Measurements from ENCODE around the gene BPIFB2. TPM values are rescaled to one million over a fixed set of nuclear protein-coding genes. Genes with fewer than 3 reads are reported as not detected.
"Not testable (repeated sequence)": the region's sequence is repeated elsewhere in the genome, so short reads cannot be mapped to it uniquely, and the experiment has no call there.

BPIFB2 gene
- total RNA-seq, 1 donor from 2014 or later, result 54.9 TPM

GRCh38 chr20:32971703-32972161 is 35.8 kb upstream of the BPIFB2 start:
- DNase-seq, result no peak

GRCh38 chr20:32972181-32973076 is 35.1 kb upstream of the BPIFB2 start:
- DNase-seq, result no peak

DNA sequence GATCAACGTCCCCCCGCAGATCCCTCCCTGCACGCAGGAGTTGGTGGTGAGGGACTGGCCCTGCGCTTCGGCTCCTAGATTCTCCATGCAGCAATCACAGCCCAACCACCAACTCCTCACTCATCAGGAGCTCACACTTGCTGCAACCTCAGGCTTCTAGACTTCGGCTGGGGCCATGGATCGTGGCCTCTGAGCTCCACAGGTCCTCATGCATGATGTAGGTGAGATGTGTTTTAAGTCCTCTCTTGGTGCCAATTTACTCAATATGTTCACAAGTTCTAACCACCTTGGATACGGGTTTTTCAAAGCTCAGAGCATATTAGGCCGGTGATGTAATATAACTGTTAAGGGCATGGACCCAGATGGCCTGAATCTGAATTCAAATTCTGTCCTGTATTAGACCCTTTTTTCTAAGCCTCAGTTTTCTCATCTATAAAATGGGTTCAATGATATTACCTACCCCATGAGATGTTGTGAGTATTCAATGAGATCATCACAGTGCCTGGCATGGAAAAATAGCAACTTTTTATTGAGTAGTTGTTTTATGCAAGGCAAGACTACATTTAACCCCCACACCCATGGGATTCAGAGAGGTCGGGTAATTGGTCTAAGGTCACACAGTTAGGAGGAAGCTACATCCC is 34.3 kb upstream of the BPIFB2 start:
- no peak for DNase-seq

DNA sequence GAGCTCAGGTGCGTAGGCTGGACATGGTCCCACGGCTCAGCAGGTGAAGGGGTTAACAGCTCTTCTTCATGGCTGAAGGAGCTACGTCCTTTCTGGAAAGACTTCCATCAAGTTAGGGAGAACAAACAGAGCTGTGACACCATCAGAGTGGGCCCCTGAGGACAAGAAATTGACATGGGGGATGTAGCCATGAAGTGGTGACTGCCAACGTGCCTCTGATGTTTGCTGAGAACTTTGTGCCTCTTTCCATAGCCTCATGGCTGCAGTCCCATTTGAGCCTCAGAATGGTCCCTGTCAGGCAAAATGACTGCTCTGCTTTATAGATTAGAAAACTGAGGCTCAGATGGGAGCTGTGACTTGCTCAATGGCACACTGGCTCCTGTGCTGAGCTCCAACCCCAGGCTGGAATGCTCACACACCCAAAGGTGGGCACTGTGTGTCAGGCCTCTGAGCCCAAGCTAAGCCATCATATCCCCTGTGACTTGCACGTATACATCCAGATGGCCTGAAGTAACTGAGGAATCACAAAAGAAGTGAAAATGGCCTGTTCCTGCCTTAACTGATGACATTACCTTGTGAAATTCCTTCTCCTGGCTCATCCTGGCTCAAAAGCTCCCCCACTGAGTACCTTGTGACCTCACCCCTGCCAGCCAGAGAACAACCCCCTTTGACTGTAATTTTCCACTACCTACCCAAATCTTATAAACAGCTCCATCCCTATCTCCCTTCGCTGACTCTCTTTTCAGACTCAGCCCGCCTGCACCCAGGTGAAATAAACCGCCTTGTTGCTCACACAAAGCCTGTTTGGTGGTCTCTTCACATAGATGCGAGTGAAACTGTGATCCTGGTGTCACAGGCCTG is 33.1 kb upstream of the BPIFB2 start:
- not testable (repeated sequence) for DNase-seq

DNA sequence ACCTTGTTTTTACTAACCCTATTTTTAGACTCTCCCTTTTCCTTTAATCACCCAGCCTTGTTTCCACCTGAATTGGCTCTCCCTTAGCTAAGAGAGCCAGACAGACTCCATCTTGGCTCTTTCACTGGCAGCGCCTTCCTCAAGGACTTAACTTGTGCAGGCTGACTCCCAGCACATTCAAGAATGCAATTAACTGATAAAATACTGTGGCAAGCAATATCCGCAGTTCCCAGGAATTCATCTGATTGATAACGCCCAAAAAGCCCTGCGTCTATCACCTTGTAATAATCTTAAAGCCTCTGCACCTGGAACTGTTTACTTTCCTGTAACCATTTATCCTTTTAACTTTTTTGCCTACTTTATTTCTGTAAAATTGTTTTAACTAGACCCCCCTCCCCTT is 32.4 kb upstream of the BPIFB2 start:
- DNase-seq, result not testable (repeated sequence)

DNA sequence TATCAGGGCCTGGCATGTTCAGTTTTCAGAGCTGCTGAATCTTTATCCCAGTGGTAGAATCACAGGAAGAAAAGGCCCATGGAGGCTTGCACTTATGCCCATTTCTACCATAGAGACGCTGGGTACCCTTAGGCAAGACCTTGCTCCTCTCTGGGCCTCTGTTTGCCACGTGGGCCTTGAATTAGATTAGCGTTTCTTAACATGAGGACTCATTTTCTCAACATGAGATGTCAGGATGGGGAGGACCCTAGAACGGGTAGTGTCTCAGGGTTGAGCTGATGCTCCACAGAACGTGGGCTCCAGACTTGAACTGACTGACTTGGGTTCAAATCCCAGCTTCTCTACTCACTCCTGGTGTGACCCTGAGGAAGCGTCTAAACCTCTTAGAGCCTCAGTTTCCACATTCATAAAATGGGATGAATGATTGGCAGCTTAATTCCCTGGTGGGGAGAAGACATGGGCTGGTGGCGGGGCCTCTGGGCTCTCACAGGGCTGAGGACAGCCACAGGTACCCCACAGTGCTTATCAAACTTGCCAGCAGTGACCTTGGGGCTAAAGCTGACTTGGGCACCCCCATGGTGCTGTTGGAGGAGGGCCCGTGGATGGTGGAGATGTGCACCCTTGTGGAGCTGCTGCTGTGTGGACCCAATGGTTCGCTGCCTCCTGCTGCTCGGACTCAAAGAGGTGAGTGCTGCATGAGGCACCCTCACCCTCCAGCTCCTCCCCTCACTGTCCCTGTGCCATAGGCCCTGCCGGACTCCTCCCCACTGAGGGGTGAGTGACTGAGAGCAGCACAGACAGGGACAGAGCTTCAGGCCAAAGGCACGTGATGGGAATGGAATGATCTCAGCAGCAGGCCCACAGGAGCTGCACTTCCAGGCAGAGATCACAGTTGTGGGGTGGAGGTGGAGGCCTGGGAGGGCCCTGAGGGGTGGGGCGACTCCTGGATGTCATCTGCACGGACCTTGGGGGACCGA is 31.5 kb upstream of the BPIFB2 start:
- DNase-seq, result no peak

DNA sequence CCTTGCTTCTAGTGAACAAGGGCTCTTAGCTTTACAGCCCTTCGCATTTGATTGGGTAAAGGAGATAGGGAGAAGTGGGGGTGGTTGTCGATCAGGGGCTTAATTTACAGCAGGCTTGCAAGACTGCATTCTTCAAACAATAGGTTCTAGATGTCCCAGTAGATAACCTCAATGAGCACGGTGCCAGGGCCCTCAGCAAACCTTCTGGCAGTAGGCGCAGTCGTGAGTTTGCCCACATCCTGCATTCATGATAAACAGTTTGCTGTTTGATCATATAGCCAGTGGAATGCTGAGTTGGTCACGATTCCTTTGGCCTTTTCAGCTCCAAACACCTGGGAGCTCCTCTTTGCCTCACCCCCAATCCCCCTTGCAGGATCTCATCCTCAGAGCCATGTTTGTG is 30.8 kb upstream of the BPIFB2 start:
- DNase-seq, result no peak

- no peak for DNase-seq
Observed at GRCh38 chr20:32977281-32978008, 30.1 kb upstream of the BPIFB2 start.

- no peak for DNase-seq
Observed at GRCh38 chr20:32978009-32978335, 29.5 kb upstream of the BPIFB2 start.

GRCh38 chr20:32979201-32979998 is 28.1 kb upstream of the BPIFB2 start:
- no peak for DNase-seq

- DNase-seq, result peak; percentile 20
Observed at GRCh38 chr20:32980131-32980941, 27.2 kb upstream of the BPIFB2 start.

DNA sequence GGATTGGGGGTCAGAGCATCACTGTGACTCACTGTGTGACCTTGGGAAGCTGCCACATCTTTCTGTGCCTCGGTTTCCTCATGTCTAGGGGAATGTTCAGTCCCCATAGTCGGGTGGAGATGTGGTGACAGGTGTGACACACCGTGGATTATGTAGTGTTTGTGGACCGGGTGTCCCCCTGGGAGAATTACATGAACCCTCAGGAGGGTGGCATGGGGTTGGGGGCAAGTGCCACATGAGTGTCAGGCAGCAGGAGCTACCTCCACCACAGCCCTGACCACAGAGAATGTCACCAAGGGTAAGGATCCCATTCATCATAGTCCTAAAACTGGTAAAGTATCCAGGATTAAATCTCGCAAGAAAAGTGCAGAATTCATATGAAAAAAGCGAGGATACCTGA is 26.5 kb upstream of the BPIFB2 start:
- no peak for DNase-seq

DNA sequence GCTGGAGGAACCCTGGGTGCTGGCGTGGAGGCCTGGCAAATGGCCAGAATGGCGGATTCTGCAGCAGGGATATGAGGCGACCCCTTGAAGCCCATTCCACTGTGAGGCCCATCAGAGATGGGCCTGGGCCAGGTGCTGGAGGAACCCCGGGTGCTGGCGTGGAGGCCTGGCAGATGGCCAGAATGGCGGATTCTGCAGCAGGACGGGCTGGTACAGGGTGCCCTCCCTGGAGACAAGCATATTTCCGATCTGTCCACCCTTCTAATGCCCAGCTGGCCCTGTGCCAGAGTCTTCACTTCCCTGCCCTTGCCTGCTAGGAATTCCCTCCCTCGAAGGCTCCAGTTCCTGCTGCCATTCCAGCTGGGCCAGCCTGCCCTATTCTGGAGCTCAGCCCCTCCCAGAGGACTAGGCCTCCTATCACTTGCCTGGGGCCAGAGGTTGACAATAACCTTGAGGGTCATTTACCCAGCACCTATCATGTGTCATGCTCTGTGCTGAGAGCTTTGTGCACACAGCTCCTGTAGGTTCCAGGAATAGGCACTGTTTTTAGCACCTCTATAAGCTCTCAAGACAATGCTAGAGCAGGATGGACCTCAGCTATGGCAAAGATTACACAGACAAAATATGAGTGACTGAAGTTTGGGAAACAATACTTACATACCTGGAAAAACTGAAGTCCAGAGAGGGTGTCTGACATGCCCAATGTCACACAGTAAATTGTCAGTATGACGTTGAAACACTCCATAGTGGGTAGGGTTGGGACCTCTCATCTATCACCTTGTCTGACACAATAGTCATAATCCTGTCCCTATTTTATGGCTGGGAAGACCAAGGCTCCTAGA is 24.7 kb upstream of the BPIFB2 start:
- DNase-seq, result peak; percentile 63

GRCh38 chr20:32983459-32984112 is 23.9 kb upstream of the BPIFB2 start:
- no peak for DNase-seq

- no peak for DNase-seq
Observed at GRCh38 chr20:32984196-32984595, 23.3 kb upstream of the BPIFB2 start.

DNA sequence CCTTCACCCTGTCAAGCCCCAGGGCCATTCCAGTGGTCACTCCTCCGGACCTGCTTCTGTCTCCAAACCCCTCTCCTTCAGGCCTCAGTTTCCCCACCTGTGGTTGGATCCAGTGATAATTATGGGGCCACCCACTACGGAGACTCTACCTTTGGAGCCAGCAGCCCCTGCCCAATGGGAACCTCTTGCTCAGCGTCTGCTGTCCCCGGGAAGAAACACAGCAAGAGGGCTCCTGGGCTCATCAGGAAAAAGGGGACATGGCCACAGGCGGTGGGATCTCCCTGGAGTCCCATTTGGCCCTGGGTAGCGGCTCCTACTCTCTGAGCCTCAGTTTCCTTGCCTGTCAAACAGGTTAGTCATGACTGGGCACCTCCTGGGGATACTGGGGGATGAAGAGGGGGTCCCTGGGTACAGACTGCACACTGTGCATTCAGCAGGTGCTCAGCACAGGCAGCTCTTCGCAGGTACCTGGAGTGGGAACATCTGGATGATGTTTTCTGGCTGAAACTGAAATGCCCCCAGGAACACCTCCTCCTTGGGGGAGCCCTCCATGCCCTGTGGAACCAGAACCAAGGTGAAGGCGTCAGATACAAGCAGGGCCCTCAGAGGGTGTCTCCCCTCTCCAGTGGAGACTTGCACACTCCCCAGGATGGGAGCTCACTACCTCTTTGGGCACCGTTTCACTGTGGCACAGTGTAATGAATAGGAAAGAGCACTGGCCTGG is 22.7 kb upstream of the BPIFB2 start:
- DNase-seq, result no peak

DNA sequence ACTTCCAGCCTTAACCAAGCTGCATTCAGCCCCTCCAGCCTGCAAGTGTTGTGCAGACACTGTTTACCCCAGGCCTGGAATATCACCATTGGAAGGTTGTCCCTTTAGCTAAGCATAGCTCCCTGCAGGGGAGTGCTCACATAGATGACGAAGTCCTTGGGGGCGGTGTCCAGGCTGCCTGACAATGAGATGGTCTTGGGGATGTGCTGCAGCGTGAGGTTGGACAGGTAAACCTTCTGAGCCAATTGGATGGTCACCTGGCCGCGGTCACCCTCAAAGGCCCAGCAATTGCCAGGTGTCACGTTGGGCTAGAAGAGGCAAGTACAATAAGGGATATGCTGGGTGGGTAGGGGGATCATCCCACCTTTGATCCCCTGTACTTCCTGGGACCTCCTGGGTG is 21.9 kb upstream of the BPIFB2 start:
- DNase-seq, result no peak

Measured in tongue (tissue), 2 donors.